GM18502 (cell line): Measurements from ENCODE around the gene LYSMD3.
"Not testable (repeated sequence)": the region's sequence is repeated elsewhere in the genome, so short reads cannot be mapped to it uniquely, and the experiment has no call there.

Source experiments
- ATAC-seq: cut with Tn5 transposase; IDR thresholded peaks from one replicate; pipeline ENCODE4 v1.9.1; 2021; ENCODE audit warnings: mild to moderate bottlenecking; ENCODE audit not compliant: unreplicated experiment, poor library complexity

LYSMD3 gene

GRCh38 chr5:90529194-90529938, at the start of gene LYSMD3:
Gene LYSMD3, minus strand, starts transcription at chr5:90529584. Its CDS starts 4,295 bp downstream, at chr5:90525289.
- ATAC-seq, result peak; percentile 92

GRCh38 chr5:90576566-90576965, 47.2 kb upstream of the LYSMD3 start:
- not testable (repeated sequence) for ATAC-seq

GRCh38 chr5:90575712-90576111, 46.3 kb upstream of the LYSMD3 start:
- no peak for ATAC-seq

GRCh38 chr5:90571147-90571773, 41.9 kb upstream of the LYSMD3 start:
- ATAC-seq, result no peak

GRCh38 chr5:90570034-90570433, 40.6 kb upstream of the LYSMD3 start:
- no peak for ATAC-seq

- ATAC-seq, result no peak
These were observed 39.7 kb upstream of the LYSMD3 start for GRCh38 chr5:90569084-90569483.

GRCh38 chr5:90565491-90565890, 36.1 kb upstream of the LYSMD3 start:
- no peak for ATAC-seq

- no peak for ATAC-seq
These were observed 33.7 kb upstream of the LYSMD3 start for GRCh38 chr5:90563108-90563507.

- ATAC-seq, result no peak
These were observed 33.0 kb upstream of the LYSMD3 start for GRCh38 chr5:90562341-90562740.

- no peak for ATAC-seq
These were observed 32.4 kb upstream of the LYSMD3 start for GRCh38 chr5:90561766-90562165.

GRCh38 chr5:90560771-90561170, 31.4 kb upstream of the LYSMD3 start:
- no peak for ATAC-seq

- peak; percentile 57 for ATAC-seq
These were observed 29.2 kb upstream of the LYSMD3 start, which contains the start of gene ADGRV1 for GRCh38 chr5:90558344-90559192. Gene ADGRV1, plus strand, starts transcription at chr5:90558797. Its CDS starts 99 bp downstream, at chr5:90558896.

- ATAC-seq, result no peak
These were observed 28.5 kb upstream of the LYSMD3 start for GRCh38 chr5:90557871-90558270.

- no peak for ATAC-seq
These were observed 28.0 kb upstream of the LYSMD3 start for GRCh38 chr5:90557391-90557790.

- no peak for ATAC-seq
These were observed 26.3 kb upstream of the LYSMD3 start for GRCh38 chr5:90555666-90556065.

- no peak for ATAC-seq
These were observed 25.1 kb upstream of the LYSMD3 start for GRCh38 chr5:90554358-90555006.

- ATAC-seq, result no peak
These were observed 24.3 kb upstream of the LYSMD3 start for GRCh38 chr5:90553711-90554110.

- no peak for ATAC-seq
These were observed 22.0 kb upstream of the LYSMD3 start for GRCh38 chr5:90551376-90551775.

- no peak for ATAC-seq
These were observed 21.6 kb upstream of the LYSMD3 start for GRCh38 chr5:90550963-90551362.

- ATAC-seq, result no peak
These were observed 20.4 kb upstream of the LYSMD3 start for GRCh38 chr5:90549729-90550275.
